Measurements from ENCODE around the gene PI16.

PI16 gene

GRCh38 chr6:36997811-36998722, 43.5 kb downstream of the PI16 start:
- peak in 50 of 56 donors; percentile 27 to 90 (median 65) for DNase-seq

GRCh38 chr6:36998723-36999038, 44.1 kb downstream of the PI16 start:
- DNase-seq = peak in 2 of 56 donors; percentile 59 to 69

GRCh38 chr6:36999061-36999750, 44.7 kb downstream of the PI16 start:
- peak in 24 of 56 donors; percentile 13 to 59 (median 40) for DNase-seq

GRCh38 chr6:36999751-37000125, 45.2 kb downstream of the PI16 start:
- no peak for DNase-seq

- DNase-seq = no peak
Measured at GRCh38 chr6:37004044-37004980, 49.8 kb downstream of the PI16 start.

- DNase-seq = peak in 1 of 56 donors; percentile 12
Measured at GRCh38 chr6:37005061-37005810, 50.7 kb downstream of the PI16 start, which contains the start of gene FGD2. Gene FGD2 (plus strand): TSS chr6:37005655. CDS start chr6:37005818, 163 bp downstream.

GRCh38 chr6:37005827-37006567, 51.5 kb downstream of the PI16 start:
- DNase-seq = no peak

- DNase-seq = no peak
Measured at GRCh38 chr6:37006793-37007339, 52.3 kb downstream of the PI16 start.

GRCh38 chr6:37007340-37008043, 53.0 kb downstream of the PI16 start:
- peak in 11 of 56 donors; percentile 13 to 54 (median 31) for DNase-seq

- DNase-seq = peak in 1 of 56 donors; percentile 7
Measured at GRCh38 chr6:37008484-37009465, 54.2 kb downstream of the PI16 start.

- DNase-seq = no peak
Measured at GRCh38 chr6:37010402-37010892, 55.9 kb downstream of the PI16 start.

- no peak for DNase-seq
Measured at GRCh38 chr6:37011656-37012378, 57.3 kb downstream of the PI16 start.

- no peak for DNase-seq
Measured at GRCh38 chr6:37013516-37014491, 59.3 kb downstream of the PI16 start.
